Lung (tissue), 12 donors: ENCODE data around the gene CLCN1. TPM values are rescaled to one million over a fixed set of nuclear protein-coding genes. Genes with fewer than 3 reads are reported as not detected.

Experiments
- ATAC-seq: fragments of 200-7000 bp; cut with Tn5 transposase; one replicate; pipeline ENCODE4 v1.9.1; 2020; ENCODE audit warnings: moderate number of reproducible peaks; ENCODE audit not compliant: insufficient read depth, low FRiP score
- DNase-seq, 3 donors: peaks; one replicate each; pipeline ENCODE4 v3.0.0-alpha.2; 2013 to 2017
- H3K27ac ChIP-seq, 2 donors: one replicate each; pipeline ENCODE4 v1.5.1; 2013; ENCODE audit warnings: mild to moderate bottlenecking in 2 of 2, moderate library complexity in 2 of 2, control low read depth in 1 of 2, inconsistent platforms in 1 of 2, low read depth in 1 of 2, low read length in 1 of 2
- H3K27me3 ChIP-seq, 3 donors: one replicate each; pipeline ENCODE4 v1.5.1; 2013; ENCODE audit warnings: low read length in 2 of 3; ENCODE audit not compliant: control insufficient read depth in 3 of 3, insufficient read depth in 3 of 3
- H3K36me3 ChIP-seq, 4 donors: one replicate each; pipeline ENCODE4 v1.5.1; 2013; ENCODE audit warnings: low read length in 4 of 4, mild to moderate bottlenecking in 1 of 4, moderate library complexity in 1 of 4; ENCODE audit not compliant: control insufficient read depth in 4 of 4, insufficient read depth in 4 of 4
- H3K4me1 ChIP-seq, 5 donors: one replicate each; pipeline ENCODE4 v1.5.1; 2013; ENCODE audit warnings: low read length in 5 of 5, mild to moderate bottlenecking in 2 of 5, moderate library complexity in 1 of 5; ENCODE audit not compliant: control insufficient read depth in 5 of 5, insufficient read depth in 5 of 5
- H3K4me3 ChIP-seq: one replicate; pipeline ENCODE4 v1.5.1; 2013; ENCODE audit warnings: mild to moderate bottlenecking, control low read depth, moderate library complexity
- H3K9ac ChIP-seq, 2 donors: one replicate each; pipeline ENCODE4 v1.5.1; 2013; ENCODE audit warnings: low read length in 2 of 2, control low read depth in 1 of 2; ENCODE audit not compliant: insufficient read depth in 1 of 2
- H3K9me3 ChIP-seq, 4 donors: one replicate each; pipeline ENCODE4 v1.5.1; 2013; ENCODE audit warnings: low read length in 3 of 4, mild to moderate bottlenecking in 1 of 4, moderate library complexity in 1 of 4; ENCODE audit not compliant: control insufficient read depth in 4 of 4, insufficient read depth in 3 of 4
- CTCF ChIP-seq: IDR thresholded peaks from 2 replicates; pipeline ENCODE4 v1.5.1; 2012; ENCODE audit warnings: mild to moderate bottlenecking; ENCODE audit errors: control extremely low read depth, extremely low read depth
- WGBS, 2 donors: extraction: QIAGEN DNeasy Blood & Tissue Kit; methylation state at CpG; one replicate each; pipeline ENCODE4 v1.1.7; 2013; 5-methylcytosine and 5-hydroxymethylcytosine counted together
- polyA plus RNA-seq, 2 donors: library from polyadenylated mRNA; stranded (reverse); fragments of 200-250 nt; gene quantifications; one replicate each; pipeline ENCODE4 v1.2.1, GENCODE V29; 2013
- total RNA-seq, 2 donors: library from RNA; depleted of rRNA in 1 of 2; stranded (reverse); fragments of >200 nt in 1 of 2; gene quantifications; one replicate each; pipeline ENCODE4 v1.2.1, GENCODE V29; 2014 to 2021
- donor health status: control.
- donor health status: control.
- donor health status: Bipolar disorder and iron deficiency.
- donor health status: healthy.
- donor health status: DM: yes; HTN: yes; CAD: no.

Gene CLCN1
- total and polyA plus RNA-seq, 4 donors = 0.06 to 0.18 TPM; not detected in 2

GRCh38 chr7:143325240-143325639 lies 9.3 kb downstream of the CLCN1 start:
- H3K4me1 ChIP-seq = peaks cover 0 to 17% (median 0%) of the 10 kb centered on the region in 5 donors
- no peak overlapping the region for H3K4me3 ChIP-seq
- peaks cover 0 to 1% (median 0%) of the 10 kb centered on the region in 4 donors for H3K9me3 ChIP-seq
- H3K27ac ChIP-seq = no peak overlapping the region
- WGBS, 2 donors = 49 to 57% methylated on average over 2 of the region's 2 CpGs
- H3K9ac ChIP-seq = no peak overlapping the region
- no peak for TF ChIP-seq CTCF
- ATAC-seq (no peak), DNase-seq (peak in 1 of 3 donors; percentile 45)
- H3K27me3 ChIP-seq = no peaks in the 10 kb centered on the region
- H3K36me3 ChIP-seq = no peaks in the 10 kb centered on the region

DNA sequence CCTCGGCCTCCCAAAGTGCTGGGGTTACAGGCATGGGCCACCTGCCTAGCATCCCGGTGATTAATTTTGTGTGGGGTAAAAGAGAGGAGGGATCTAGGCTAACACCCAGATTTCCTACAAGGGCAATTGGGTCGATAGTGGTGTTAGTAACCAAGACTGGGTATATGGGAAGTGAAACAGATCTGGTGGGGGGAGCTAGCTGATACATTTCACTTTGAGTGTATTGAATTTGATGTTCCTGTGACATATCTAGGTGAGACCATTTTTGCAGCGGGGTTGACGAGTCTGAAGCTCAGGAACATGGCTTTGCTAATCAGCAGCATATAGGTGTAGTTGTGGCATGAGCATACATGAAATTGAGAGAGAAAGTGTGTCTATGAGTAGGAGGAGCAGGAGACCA lies 12.0 kb downstream of the CLCN1 start:
- ATAC-seq (no peak), DNase-seq (no peak)
- H3K9ac ChIP-seq = no peak overlapping the region
- no peaks in the 10 kb centered on the region for H3K36me3 ChIP-seq
- H3K27ac ChIP-seq = no peak overlapping the region
- no peaks in the 10 kb centered on the region for H3K27me3 ChIP-seq
- TF ChIP-seq CTCF = no peak
- 87 to 90% methylated on average over 5 of the region's 5 CpGs for WGBS, 2 donors
- peaks cover 0 to 1% (median 0%) of the 10 kb centered on the region in 4 donors for H3K9me3 ChIP-seq
- no peak overlapping the region for H3K4me3 ChIP-seq
- H3K4me1 ChIP-seq = peaks cover 0 to 13% (median 0%) of the 10 kb centered on the region in 5 donors

GRCh38 chr7:143329471-143330170 lies 13.7 kb downstream of the CLCN1 start:
- no peak for TF ChIP-seq CTCF
- WGBS, 2 donors = 91 to 94% methylated on average over 10 of the region's 10 CpGs
- H3K9ac ChIP-seq = no peak overlapping the region
- peaks cover 0 to 1% (median 0%) of the 10 kb centered on the region in 4 donors for H3K9me3 ChIP-seq
- H3K27me3 ChIP-seq = no peaks in the 10 kb centered on the region
- ATAC-seq = no peak
- peaks cover 0 to 8% (median 0%) of the 10 kb centered on the region in 5 donors for H3K4me1 ChIP-seq
- H3K27ac ChIP-seq = no peak overlapping the region
- no peak overlapping the region for H3K4me3 ChIP-seq
- no peak for DNase-seq
- no peaks in the 10 kb centered on the region for H3K36me3 ChIP-seq
